Activated naive CD8-positive, alpha-beta T cell treated with anti-CD3 and anti-CD28 coated beads for 36 hours (primary cell): ENCODE results near the gene TMEM89. TPM values are rescaled to one million over a fixed set of nuclear protein-coding genes. Genes with fewer than 3 reads are reported as not detected.

Experiments
- DNase-seq: peaks from one replicate; pipeline ENCODE4 v3.0.0; 2021
- H3K27ac Mint-ChIP-seq: one replicate; pipeline ENCODE4 v1.8.0; 2022; ENCODE audit warnings: mild to moderate bottlenecking, moderate library complexity, mixed read lengths
- H3K27me3 Mint-ChIP-seq: one replicate; pipeline ENCODE4 v1.8.0; 2022; ENCODE audit warnings: mild to moderate bottlenecking, mixed read lengths
- H3K36me3 Mint-ChIP-seq: one replicate; pipeline ENCODE4 v1.8.0; 2021; ENCODE audit warnings: mild to moderate bottlenecking, mixed read lengths
- H3K4me1 Mint-ChIP-seq: one replicate; pipeline ENCODE4 v1.8.0; 2021; ENCODE audit warnings: mixed read lengths
- H3K4me3 Mint-ChIP-seq: one replicate; pipeline ENCODE4 v1.8.0; 2022; ENCODE audit warnings: mild to moderate bottlenecking, moderate library complexity, mixed read lengths
- H3K9me3 Mint-ChIP-seq: one replicate; pipeline ENCODE4 v1.8.0; 2022; ENCODE audit warnings: mixed read lengths
- total RNA-seq, 2 experiments: library from RNA; stranded (reverse); gene quantifications; one replicate each; pipeline ENCODE4 v1.2.3, GENCODE V29; 2021

Gene TMEM89
- total RNA-seq, 2 experiments from 2014 or later, result not detected

GRCh38 chr3:48592519-48593087 lies 29.0 kb downstream of the TMEM89 start:
- H3K27ac Mint-ChIP-seq, result no peak overlapping the region
- H3K27me3 Mint-ChIP-seq, result peaks cover 63% of the 10 kb centered on the region

GRCh38 chr3:48591886-48592518 lies 29.6 kb downstream of the TMEM89 start:
- Mint-ChIP-seq H3K27ac (no peak overlapping the region), H3K27me3 (peaks cover 63% of the 10 kb centered on the region), H3K4me3 (no peak overlapping the region), H3K4me1 (peaks cover 3% of the 10 kb centered on the region), H3K36me3 (no peaks in the 10 kb centered on the region), H3K9me3 (no peaks in the 10 kb centered on the region)
- DNase-seq, result no peak

More at GRCh38 chr3:48592519-48593087, 29.0 kb downstream of the TMEM89 start:
- Mint-ChIP-seq H3K36me3 (no peaks in the 10 kb centered on the region), H3K9me3 (no peaks in the 10 kb centered on the region), H3K4me3 (no peak overlapping the region), H3K4me1 (peaks cover 3% of the 10 kb centered on the region)
- DNase-seq, result no peak

GRCh38 chr3:48591436-48591835 lies 30.1 kb downstream of the TMEM89 start:
- DNase-seq, result no peak
- Mint-ChIP-seq H3K4me1 (peaks cover 3% of the 10 kb centered on the region), H3K27ac (no peak overlapping the region), H3K27me3 (peaks cover 63% of the 10 kb centered on the region), H3K9me3 (no peaks in the 10 kb centered on the region), H3K36me3 (no peaks in the 10 kb centered on the region), H3K4me3 (no peak overlapping the region)

- no peak for DNase-seq
- Mint-ChIP-seq H3K27me3 (peaks cover 36% of the 10 kb centered on the region), H3K4me1 (no peaks in the 10 kb centered on the region), H3K27ac (no peak overlapping the region), H3K36me3 (no peaks in the 10 kb centered on the region), H3K9me3 (no peaks in the 10 kb centered on the region), H3K4me3 (no peak overlapping the region)
Measured at GRCh38 chr3:48588230-48588629, 33.3 kb downstream of the TMEM89 start.

- H3K9me3 Mint-ChIP-seq, result no peaks in the 10 kb centered on the region
- DNase-seq, result no peak
- H3K27me3 Mint-ChIP-seq, result peaks cover 30% of the 10 kb centered on the region
- no peak overlapping the region for H3K4me3 Mint-ChIP-seq
- H3K4me1 Mint-ChIP-seq, result no peaks in the 10 kb centered on the region
- H3K36me3 Mint-ChIP-seq, result no peaks in the 10 kb centered on the region
- H3K27ac Mint-ChIP-seq, result no peak overlapping the region
Measured at GRCh38 chr3:48587686-48588085, 33.9 kb downstream of the TMEM89 start.

- DNase-seq, result no peak
- H3K9me3 Mint-ChIP-seq, result no peaks in the 10 kb centered on the region
- no peaks in the 10 kb centered on the region for H3K36me3 Mint-ChIP-seq
- H3K4me3 Mint-ChIP-seq, result no peak overlapping the region
- H3K27ac Mint-ChIP-seq, result no peak overlapping the region
- H3K27me3 Mint-ChIP-seq, result peaks cover 21% of the 10 kb centered on the region
- no peaks in the 10 kb centered on the region for H3K4me1 Mint-ChIP-seq
Measured at GRCh38 chr3:48585411-48585810, 36.2 kb downstream of the TMEM89 start.

DNA sequence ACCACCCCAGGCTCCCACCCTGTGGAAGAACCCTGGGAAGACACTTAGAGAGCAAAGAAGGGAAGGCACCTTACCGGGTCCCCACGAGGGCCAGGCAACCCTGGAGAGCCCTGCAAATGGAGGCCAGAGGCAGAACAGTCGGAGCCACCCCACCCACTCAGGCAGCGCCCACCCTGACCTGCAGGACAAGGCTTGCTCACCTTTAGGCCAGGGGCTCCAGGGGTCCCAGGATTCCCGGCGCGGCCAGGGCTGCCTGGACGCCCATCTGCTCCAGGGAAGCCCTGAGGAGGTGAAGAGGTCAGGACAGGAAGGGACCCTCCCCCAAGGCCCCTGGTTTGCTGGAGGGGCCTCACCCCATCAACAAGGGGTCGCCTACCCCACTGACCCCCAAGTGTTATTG lies 36.7 kb downstream of the TMEM89 start:
- Mint-ChIP-seq H3K4me1 (no peaks in the 10 kb centered on the region), H3K9me3 (no peaks in the 10 kb centered on the region), H3K4me3 (no peak overlapping the region), H3K27me3 (peaks cover 17% of the 10 kb centered on the region), H3K36me3 (no peaks in the 10 kb centered on the region), H3K27ac (no peak overlapping the region)
- no peak for DNase-seq

DNA sequence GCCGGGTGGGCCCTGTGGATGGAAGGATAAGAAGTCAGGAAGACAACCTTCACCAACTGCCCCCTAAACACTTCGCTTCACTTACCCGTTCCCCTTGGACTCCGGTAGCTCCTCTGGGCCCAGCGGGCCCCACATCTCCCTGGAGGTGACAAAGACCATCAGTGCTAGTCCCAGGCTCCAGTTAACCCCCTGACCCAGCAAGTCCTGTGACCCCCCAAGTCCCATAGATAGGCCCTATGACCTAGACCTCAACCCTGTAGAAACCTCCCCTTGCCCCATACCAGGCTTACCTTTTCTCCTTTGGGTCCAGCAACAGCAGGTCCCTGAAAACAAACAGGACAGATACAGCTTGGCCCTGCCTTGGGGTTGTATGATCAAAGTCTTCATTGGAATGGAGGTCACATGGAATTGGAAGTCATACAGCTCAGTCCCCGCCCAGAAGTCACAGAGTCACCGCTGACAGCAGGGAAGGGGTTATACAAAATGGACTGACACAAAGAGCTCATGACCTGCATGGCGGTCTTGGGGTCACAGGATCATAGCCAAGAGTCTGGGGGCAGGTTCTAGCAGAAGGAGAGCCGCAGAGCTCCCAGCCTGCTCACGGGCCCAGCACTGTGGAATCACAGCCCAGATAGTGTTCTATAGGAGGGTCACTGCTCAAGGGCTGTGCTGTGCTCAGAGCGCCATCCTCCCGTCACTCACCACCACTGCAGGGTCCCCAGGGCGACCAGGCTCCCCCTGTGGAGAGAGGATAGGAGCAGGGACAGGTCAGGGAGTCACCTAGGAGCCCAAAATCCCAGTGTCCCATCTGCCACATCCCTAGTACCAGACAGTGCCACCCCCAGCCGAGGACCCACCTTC lies 39.7 kb downstream of the TMEM89 start:
- Mint-ChIP-seq H3K4me1 (no peaks in the 10 kb centered on the region), H3K36me3 (no peaks in the 10 kb centered on the region), H3K27me3 (no peaks in the 10 kb centered on the region), H3K27ac (no peak overlapping the region), H3K9me3 (no peaks in the 10 kb centered on the region), H3K4me3 (no peak overlapping the region)
- DNase-seq, result no peak

DNA sequence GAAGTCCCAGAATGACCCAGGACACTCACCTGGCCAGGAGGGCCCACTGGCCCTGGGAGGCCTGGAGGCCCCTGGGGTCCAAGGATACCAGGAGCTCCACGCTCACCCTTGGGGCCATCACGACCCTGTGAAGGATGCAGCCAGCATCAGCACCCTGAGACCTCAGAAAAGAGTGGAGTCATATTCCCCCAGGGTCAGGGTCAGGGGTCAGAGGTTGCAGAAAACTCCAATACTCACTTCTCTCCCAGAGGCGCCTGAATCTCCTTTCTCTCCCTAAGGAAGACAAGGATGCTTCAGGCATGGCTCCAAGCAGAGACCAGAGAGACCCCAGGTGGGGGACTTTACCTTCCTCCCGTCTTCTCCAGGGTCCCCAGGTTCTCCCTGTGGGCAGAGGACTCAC lies 44.9 kb downstream of the TMEM89 start:
- no peak for DNase-seq
- H3K9me3 Mint-ChIP-seq, result no peaks in the 10 kb centered on the region
- no peak overlapping the region for H3K27ac Mint-ChIP-seq
- no peaks in the 10 kb centered on the region for H3K36me3 Mint-ChIP-seq
- no peak overlapping the region for H3K4me3 Mint-ChIP-seq
- no peaks in the 10 kb centered on the region for H3K27me3 Mint-ChIP-seq
- no peaks in the 10 kb centered on the region for H3K4me1 Mint-ChIP-seq

- Mint-ChIP-seq H3K4me1 (no peaks in the 10 kb centered on the region), H3K36me3 (no peaks in the 10 kb centered on the region)
Measured at GRCh38 chr3:48575366-48575765, 46.2 kb downstream of the TMEM89 start.

DNA sequence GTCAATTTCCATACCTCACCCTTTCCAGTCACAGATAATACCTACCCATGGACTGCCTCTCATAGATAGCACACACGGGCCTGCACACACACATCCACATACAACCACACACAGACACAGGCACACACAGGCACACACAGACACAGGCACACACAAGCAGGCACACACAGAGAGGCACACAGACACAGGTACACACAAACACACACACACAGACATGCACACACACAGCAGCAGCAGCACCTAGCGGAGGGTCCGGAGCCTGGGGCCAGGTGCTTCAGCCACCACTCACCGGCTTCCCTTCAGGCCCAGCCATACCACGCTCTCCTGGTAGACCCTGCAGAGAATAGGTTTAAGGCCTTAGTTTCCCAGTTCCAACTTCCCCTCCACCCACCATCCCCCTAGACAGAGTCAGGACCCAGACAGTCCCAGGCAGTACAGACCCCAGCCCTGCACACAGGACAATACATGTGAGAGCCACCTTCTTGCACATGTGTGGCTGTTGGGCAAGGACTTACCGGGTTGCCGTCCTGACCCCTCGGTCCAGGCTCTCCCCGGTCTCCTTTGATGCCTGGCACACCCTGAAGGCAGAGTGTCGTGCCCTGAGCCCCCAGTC lies 47.5 kb downstream of the TMEM89 start:
- Mint-ChIP-seq H3K27me3 (no peaks in the 10 kb centered on the region), H3K9me3 (no peaks in the 10 kb centered on the region), H3K4me3 (no peak overlapping the region), H3K27ac (no peak overlapping the region), H3K36me3 (no peaks in the 10 kb centered on the region), H3K4me1 (no peaks in the 10 kb centered on the region)
- DNase-seq, result no peak

More at GRCh38 chr3:48575366-48575765, 46.2 kb downstream of the TMEM89 start:
- no peak for DNase-seq
- no peaks in the 10 kb centered on the region for H3K9me3 Mint-ChIP-seq
- H3K27ac Mint-ChIP-seq, result no peak overlapping the region
- no peak overlapping the region for H3K4me3 Mint-ChIP-seq
- H3K27me3 Mint-ChIP-seq, result no peaks in the 10 kb centered on the region

- Mint-ChIP-seq H3K36me3 (no peaks in the 10 kb centered on the region), H3K4me3 (no peak overlapping the region), H3K27me3 (no peaks in the 10 kb centered on the region), H3K4me1 (no peaks in the 10 kb centered on the region), H3K9me3 (no peaks in the 10 kb centered on the region), H3K27ac (no peak overlapping the region)
- no peak for DNase-seq
Measured at GRCh38 chr3:48572517-48572916, 49.1 kb downstream of the TMEM89 start.

DNA sequence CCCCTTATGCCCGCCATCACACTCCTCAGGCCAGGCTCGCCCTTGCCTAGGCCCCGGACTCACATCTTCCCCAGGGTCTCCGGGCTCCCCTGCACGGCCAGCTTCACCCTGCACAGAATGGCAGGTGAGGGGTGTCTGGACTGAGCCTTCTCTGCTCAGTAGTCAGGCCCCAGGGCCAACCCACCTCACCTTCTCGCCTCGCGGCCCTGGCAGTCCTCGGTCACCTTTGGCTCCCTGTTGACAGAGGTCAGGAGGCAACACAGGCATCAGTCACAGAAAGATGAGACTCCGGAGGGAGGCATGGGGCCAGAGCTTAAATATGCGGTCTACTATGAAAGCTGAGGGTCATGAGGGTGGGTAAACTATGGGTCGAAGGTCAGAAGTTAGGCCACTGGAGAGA lies 49.6 kb downstream of the TMEM89 start:
- H3K36me3 Mint-ChIP-seq, result no peaks in the 10 kb centered on the region
- no peak overlapping the region for H3K27ac Mint-ChIP-seq
- H3K27me3 Mint-ChIP-seq, result no peaks in the 10 kb centered on the region
- no peak overlapping the region for H3K4me3 Mint-ChIP-seq
- DNase-seq, result no peak
- no peaks in the 10 kb centered on the region for H3K9me3 Mint-ChIP-seq
- H3K4me1 Mint-ChIP-seq, result no peaks in the 10 kb centered on the region
